Osteocyte (in vitro differentiated cells): ENCODE data around the gene NPM3. TPM values are rescaled to one million over a fixed set of nuclear protein-coding genes. Genes with fewer than 3 reads are reported as not detected.

Source experiments
- DNase-seq: peaks from one replicate; pipeline ENCODE4 v3.0.0; 2021; ENCODE audit warnings: mixed read lengths; ENCODE audit not compliant: unreplicated experiment; ENCODE audit errors: extremely low spot score
- H3K27ac Mint-ChIP-seq: one replicate; pipeline ENCODE4 v1.8.0; 2021; ENCODE audit warnings: mild to moderate bottlenecking, mixed read lengths; ENCODE audit not compliant: unreplicated experiment
- H3K27me3 Mint-ChIP-seq: one replicate; pipeline ENCODE4 v1.8.0; 2021; ENCODE audit warnings: mixed read lengths; ENCODE audit not compliant: unreplicated experiment
- H3K36me3 Mint-ChIP-seq: one replicate; pipeline ENCODE4 v1.8.0; 2021; ENCODE audit warnings: mixed read lengths; ENCODE audit not compliant: unreplicated experiment
- H3K4me1 Mint-ChIP-seq: one replicate; pipeline ENCODE4 v1.8.0; 2021; ENCODE audit warnings: mixed read lengths; ENCODE audit not compliant: unreplicated experiment
- H3K4me3 Mint-ChIP-seq: one replicate; pipeline ENCODE4 v1.8.0; 2021; ENCODE audit warnings: mild to moderate bottlenecking, moderate library complexity, mixed read lengths; ENCODE audit not compliant: unreplicated experiment
- H3K9me3 Mint-ChIP-seq: one replicate; pipeline ENCODE4 v1.8.0; 2021; ENCODE audit warnings: mixed read lengths; ENCODE audit not compliant: unreplicated experiment
- CTCF ChIP-seq: fragments of 200-600 bp; sonication (generic); IDR thresholded peaks from 2 replicates; pipeline ENCODE4 v1.5.0; 2021; ENCODE audit warnings: antibody characterized with exemption, mild to moderate bottlenecking, moderate library complexity
- total RNA-seq: library from RNA; stranded (reverse); gene quantifications from 2 replicates; pipeline ENCODE4 v1.2.1, GENCODE V29; 2021

NPM3 gene
- total RNA-seq, 1 donor from 2014 or later = 35.6 TPM

GRCh38 chr10:101758858-101759257 is 24.4 kb downstream of the NPM3 start:
- no peak for TF ChIP-seq CTCF
- no peaks in the 10 kb centered on the region for H3K4me1 Mint-ChIP-seq
- no peak for DNase-seq
- no peaks in the 10 kb centered on the region for H3K9me3 Mint-ChIP-seq
- no peaks in the 10 kb centered on the region for H3K36me3 Mint-ChIP-seq
- no peak overlapping the region for H3K27ac Mint-ChIP-seq
- peaks cover 46% of the 10 kb centered on the region for H3K27me3 Mint-ChIP-seq
- H3K4me3 Mint-ChIP-seq = no peak overlapping the region

- H3K27ac Mint-ChIP-seq = no peak overlapping the region
- peaks cover 49% of the 10 kb centered on the region for H3K27me3 Mint-ChIP-seq
- H3K9me3 Mint-ChIP-seq = no peaks in the 10 kb centered on the region
- TF ChIP-seq CTCF = no peak
- no peaks in the 10 kb centered on the region for H3K4me1 Mint-ChIP-seq
- H3K4me3 Mint-ChIP-seq = no peak overlapping the region
- no peaks in the 10 kb centered on the region for H3K36me3 Mint-ChIP-seq
- DNase-seq = no peak
Observed at GRCh38 chr10:101752241-101752640, 31.0 kb downstream of the NPM3 start.

GRCh38 chr10:101749047-101750016 is 33.9 kb downstream of the NPM3 start:
- Mint-ChIP-seq H3K4me1 (no peaks in the 10 kb centered on the region), H3K9me3 (no peaks in the 10 kb centered on the region), H3K4me3 (no peak overlapping the region), H3K27me3 (peaks cover 39% of the 10 kb centered on the region), H3K27ac (no peak overlapping the region), H3K36me3 (no peaks in the 10 kb centered on the region)
- no peak for DNase-seq
- no peak for TF ChIP-seq CTCF

GRCh38 chr10:101748496-101748895 is 34.8 kb downstream of the NPM3 start:
- H3K36me3 Mint-ChIP-seq = no peaks in the 10 kb centered on the region
- no peaks in the 10 kb centered on the region for H3K9me3 Mint-ChIP-seq
- no peak overlapping the region for H3K27ac Mint-ChIP-seq
- TF ChIP-seq CTCF = no peak
- H3K27me3 Mint-ChIP-seq = peaks cover 32% of the 10 kb centered on the region
- no peak overlapping the region for H3K4me3 Mint-ChIP-seq
- DNase-seq = no peak
- no peaks in the 10 kb centered on the region for H3K4me1 Mint-ChIP-seq

- TF ChIP-seq CTCF = no peak
Observed at GRCh38 chr10:101745074-101745696, 38.1 kb downstream of the NPM3 start.

More at GRCh38 chr10:101745074-101745696, 38.1 kb downstream of the NPM3 start:
- Mint-ChIP-seq H3K27ac (no peak overlapping the region), H3K36me3 (peaks cover 3% of the 10 kb centered on the region), H3K4me3 (no peak overlapping the region), H3K9me3 (no peaks in the 10 kb centered on the region), H3K27me3 (peaks cover 47% of the 10 kb centered on the region), H3K4me1 (no peaks in the 10 kb centered on the region)
- DNase-seq = no peak
